DMS79 treated with DMSO at 0.1 percent for 48 hours (cell line): ENCODE results near the gene STK11.

ENCODE experiments used
- DNase-seq: peaks from one replicate; lab custom pipeline; 2025; lab: John Stamatoyannopoulos, UW

STK11 gene

GRCh38 chr19:1251330-1252220 is 46.0 kb downstream of the STK11 start:
- peak; percentile 20 for DNase-seq

DNA sequence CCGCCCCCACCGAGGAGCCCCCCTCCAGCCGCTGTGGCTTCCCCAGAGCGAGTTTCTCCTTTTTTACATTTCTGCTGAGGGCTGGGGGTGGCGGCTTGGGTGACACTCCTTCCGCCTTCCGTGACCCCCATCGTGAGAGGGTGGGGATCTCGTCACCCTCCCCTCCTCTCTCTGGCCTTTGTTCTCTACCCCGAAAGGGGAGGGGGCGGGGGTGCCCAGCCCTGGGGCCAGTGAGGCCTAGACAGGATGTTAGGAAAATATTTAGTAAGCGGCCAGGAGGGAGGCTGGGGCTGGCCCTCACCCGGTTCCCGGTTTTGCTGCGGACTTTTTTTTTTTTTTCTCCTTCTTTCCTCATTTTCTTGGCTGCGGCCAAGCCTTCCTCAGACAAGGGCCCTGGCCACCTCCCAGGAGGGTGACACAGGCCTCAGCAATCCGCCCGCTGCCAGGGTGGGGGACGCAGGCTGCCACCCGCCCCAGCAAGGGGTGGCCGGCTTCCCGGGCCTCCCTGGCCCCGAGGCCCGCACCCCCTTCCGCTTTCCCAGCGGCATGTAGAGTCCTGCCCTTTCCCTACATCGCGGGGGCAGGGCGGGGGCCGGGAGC is 46.7 kb downstream of the STK11 start:
- DNase-seq, result no peak

- peak; percentile 19 for DNase-seq
Measured at GRCh38 chr19:1252821-1253513, 47.4 kb downstream of the STK11 start.

DNA sequence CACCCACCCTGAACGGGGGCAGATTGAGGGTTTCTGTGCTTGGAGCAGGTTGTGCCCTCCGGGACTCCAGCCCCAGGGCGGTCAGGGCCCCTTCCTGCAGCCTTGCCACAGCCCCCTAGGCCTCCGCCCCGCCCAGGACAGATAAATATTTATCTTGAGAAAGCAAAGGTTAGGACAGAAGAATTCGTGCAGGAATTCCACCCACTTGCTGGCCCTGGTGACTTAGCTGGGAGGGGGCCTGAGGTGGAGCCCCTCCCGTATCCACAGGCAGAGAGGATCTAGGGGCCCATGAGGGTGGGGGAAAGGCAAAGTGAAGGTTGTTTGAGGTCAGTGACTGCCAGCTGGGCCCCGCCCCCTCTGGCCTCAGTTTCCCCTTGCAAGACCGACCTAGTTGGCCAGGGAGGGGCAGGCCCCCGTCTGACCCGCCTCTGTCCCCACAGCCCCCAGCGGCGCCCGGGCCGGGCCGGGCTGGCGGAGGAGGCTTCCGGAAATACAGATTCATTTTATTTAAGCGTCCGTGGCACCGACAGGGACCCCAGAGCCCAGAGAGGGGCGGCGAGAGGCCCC is 48.0 kb downstream of the STK11 start:
- DNase-seq, result no peak

GRCh38 chr19:1254081-1254527 is 48.5 kb downstream of the STK11 start:
- no peak for DNase-seq

GRCh38 chr19:1254530-1255185 is 49.1 kb downstream of the STK11 start:
- DNase-seq, result no peak

- DNase-seq, result no peak
Measured at GRCh38 chr19:1255186-1256161, 49.9 kb downstream of the STK11 start.

DNA sequence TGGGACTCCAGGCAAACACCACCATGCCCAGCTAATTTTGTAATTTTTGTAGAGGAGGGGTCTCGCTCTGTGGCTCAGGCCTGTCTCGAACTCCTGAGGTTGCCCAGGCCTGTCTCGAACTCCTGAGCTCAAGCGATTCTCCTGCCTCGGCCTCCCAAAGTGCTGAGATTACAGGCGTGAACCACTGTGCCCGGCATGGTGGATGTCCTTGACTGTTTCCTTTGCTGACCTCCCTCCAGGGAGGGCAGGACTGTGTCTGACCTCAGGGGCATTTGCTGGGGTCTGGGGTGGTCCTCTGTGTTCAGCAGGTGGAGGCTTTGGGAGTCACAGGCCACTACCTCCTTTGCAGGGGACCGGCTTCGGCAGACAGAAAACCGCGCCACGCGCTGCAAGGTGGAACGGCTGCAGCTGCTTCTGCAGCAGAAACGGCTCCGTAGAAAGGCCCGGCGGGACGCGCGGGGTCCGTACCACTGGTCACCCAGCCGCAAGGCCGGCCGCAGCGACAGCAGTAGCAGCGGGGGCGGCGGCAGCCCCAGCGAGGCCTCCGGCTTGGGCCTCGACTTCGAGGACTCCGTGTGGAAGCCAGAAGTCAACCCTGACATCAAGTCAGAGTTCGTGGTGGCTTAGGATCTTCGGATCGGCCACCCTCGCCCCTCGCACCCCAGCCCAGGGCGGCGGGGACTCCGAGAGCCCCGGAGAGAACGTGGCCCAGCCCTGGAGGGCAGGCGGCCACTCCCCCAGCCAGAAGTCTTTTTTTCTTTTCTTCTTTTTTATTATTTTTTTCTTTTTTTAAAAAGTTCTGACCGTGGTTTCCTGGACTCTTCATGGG is 51.3 kb downstream of the STK11 start:
- no peak for DNase-seq

DNA sequence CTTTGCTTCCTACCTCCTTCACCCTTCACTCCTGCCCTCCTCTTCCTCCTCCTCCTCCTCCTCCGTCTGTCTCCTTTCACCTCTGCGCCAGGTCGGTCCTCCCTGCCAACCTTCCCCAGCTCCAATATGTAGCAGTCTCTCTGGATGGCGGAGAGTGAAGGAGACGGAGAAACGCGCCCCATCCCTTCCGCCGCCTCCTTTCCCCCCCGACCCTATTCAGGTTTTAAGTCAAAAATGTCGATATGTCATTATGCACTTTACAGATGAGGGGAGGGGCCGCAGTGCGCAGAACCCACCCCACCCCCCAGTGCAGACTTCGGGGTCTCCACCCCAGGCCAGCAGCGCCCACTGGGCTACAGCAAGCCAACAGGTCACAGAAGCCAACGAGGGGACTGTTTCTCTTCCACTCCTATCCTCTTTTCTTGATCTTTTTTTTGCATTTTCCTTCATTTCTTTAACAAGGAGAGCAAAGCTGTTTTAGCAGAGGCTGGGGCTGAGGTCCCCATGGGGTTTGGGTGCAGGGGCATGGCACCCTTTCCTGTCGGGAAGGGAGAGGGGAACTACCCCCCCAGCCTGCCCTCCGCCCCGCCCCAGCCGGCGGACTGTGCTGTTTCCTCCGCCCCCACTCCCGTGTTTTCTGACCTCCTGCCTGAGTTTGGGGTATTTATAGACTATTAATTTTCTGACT is 52.0 kb downstream of the STK11 start:
- no peak for DNase-seq

GRCh38 chr19:1258163-1258492 is 52.5 kb downstream of the STK11 start:
- no peak for DNase-seq

GRCh38 chr19:1258707-1259205 is 53.2 kb downstream of the STK11 start:
- no peak for DNase-seq

DNA sequence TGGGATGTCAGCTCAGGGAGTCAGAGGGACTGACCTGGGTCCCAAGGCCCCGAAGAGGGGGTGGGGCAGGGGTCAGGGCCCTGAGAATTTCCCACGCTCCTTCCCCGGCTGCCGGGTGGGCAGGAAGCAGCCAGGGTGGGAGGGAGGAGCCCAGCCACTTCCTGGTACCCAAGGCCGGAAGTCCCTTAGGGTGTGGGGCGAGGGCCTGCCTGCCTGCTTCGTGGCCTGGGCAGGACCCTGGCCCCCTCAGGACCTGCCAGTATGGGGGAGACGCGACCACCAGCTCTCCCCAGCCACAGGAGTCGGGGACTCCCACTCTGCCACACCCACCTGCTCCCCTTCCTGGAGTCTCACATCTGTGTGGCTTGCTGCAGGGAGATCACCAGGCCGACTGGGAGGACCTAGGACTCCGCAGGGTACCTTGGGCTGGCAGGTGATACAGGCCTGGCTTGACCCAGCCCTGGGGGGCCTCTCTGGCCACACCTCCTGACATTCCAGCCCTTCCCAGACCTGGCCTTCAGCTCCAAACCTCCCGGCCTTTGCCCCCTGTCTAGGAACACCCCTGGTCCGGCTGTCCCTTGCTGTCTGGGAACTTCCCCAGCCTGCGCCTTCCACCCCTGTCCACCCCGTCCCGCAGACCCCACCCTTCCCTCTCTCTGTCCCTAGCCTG is 53.8 kb downstream of the STK11 start:
- DNase-seq, result no peak

DNA sequence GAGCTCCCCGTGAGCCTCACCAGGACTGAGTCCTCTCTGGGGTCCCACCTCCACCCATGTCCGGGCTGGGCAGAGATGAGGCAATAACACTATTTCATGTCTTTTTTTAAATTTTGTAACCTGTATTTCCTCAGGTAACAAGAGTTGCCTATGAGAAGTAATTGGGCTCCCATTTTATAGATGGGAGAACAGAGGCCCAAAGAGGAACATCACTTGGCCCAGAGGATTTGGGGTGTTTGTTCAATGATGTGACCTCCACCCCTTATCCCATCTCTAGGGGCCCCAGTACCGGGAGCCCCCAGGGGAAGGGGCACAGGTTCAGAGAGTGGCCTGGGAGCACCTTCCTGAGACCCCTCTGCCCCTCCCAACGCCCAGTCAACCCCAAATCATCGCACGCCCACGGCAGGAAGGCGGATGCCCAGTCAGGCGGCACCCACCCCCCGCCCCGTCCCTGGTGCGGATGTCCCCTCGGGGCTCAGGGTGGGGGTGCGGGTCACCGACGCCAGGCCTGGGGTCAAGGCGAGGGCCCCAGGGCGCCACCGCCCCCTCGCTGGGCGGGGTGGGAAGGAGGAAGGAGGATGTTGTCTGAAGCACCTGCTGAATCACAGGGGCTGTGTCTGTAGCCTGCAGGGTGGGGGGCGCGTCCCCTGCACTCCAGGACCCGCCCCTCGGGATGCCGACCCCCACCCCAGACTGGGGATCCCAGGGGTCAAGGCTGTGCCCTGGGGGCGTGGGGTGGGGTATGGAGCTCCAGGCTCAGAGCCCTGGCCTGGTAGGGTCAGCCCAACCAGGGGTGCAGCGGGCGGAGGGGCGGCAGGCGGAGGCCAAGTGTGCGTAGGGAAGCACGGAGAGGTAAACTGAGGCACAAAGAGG is 54.5 kb downstream of the STK11 start:
- no peak for DNase-seq

- DNase-seq, result peak; percentile 89
Measured at GRCh38 chr19:1260749-1261537, 55.4 kb downstream of the STK11 start.

GRCh38 chr19:1261538-1261797 is 55.9 kb downstream of the STK11 start:
- DNase-seq, result no peak

- DNase-seq, result peak; percentile 25
Measured at GRCh38 chr19:1261798-1262622, 56.4 kb downstream of the STK11 start.
